Dedifferentiated amniotic fluid mesenchymal stem cell (primary cell): ENCODE measurements around the gene DENND6A.

Experiments used
- DNase-seq: peaks from one replicate; pipeline ENCODE4 v3.0.0-alpha.2; 2016; ENCODE audit errors: extremely low spot score

Gene DENND6A

DNA sequence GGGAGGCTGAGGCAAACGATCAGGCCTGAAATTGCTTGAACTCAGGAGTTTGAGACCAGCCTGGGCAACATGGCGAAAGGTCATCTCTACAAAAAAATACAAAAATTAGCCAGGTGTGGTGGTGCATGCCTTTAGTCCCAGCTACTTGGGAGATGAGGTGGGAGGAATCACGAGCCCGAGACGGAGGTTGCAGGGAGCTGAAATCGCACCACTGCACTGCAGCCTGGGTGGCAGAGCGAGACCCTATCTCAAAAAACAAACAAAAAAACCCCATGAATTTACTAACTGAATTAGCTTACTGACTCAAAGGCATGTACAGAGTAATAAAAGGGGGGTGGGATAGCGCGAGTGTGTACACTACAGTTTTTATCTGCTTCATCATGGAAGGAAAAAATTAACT is 115.1 kb downstream of the DENND6A start:
- DNase-seq = no peak

- DNase-seq = no peak
These were observed 116.8 kb downstream of the DENND6A start for GRCh38 chr3:57575966-57576626.
